Hematopoietic multipotent progenitor cell treated with erythropoietin and hydrocortisone succinate and interleukin-3 and kit ligand, for 17 days (in vitro differentiated cells): ENCODE data around the gene GYS1.
"Not testable (repeated sequence)": the region's sequence is repeated elsewhere in the genome, so short reads cannot be mapped to it uniquely, and the experiment has no call there.

ENCODE experiments used
- DNase-seq: peaks from one replicate; pipeline ENCODE4 v3.0.0-alpha.2; 2015; ENCODE audit warnings: low spot score

Gene GYS1

DNA sequence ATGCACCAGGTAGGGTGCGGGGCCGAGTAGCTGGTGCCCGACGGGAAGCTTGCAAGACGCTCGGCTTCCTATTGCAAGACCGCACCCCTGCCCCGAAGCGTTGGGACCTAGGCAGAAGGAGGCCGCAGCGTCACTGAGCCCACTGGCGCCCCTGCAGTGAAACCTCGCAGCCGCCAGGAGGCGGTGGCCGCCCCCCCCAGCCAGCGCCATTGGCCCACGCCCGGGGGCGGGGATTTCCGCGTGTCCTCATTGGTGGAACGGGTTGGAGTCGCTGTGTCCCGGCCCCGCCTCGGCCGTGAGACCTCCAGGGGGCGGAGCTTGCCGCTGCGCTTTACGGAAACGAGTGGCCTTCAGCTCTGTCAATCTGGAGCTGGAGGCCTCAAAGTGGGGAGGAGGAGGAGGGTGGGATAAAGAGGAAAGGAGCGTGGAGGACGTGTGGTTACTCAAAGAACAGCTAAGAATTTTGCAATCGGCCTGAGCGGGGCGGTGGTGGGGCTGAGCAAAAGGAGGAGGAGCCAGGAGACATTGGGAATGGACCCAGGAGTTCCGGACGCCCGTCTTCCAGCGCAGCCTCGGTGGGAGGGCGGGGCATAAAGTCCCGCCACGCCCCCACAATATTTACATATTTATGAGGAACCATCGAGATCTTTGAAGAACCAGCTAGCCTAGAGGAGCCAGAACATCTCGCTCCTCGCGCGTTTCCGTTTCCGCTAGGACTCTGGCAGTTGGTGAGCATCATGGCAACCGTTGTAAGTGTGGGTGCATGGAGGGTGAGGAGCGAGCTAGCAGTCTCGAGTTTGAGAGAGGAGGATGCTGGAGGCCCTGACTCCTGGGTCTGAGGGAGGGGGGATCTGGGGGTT lies at the start of gene GYS1, which contains the start of gene RUVBL2:
TSS of gene GYS1 (minus strand) at position 135 of the 860 bp plus-strand sequence. CDS start 197 bp downstream, outside the sequence.
TSS of gene RUVBL2 (plus strand) at position 713 of the 860 bp plus-strand sequence. CDS start at position 738, 25 bp downstream.
- peak; percentile 100 for DNase-seq

DNA sequence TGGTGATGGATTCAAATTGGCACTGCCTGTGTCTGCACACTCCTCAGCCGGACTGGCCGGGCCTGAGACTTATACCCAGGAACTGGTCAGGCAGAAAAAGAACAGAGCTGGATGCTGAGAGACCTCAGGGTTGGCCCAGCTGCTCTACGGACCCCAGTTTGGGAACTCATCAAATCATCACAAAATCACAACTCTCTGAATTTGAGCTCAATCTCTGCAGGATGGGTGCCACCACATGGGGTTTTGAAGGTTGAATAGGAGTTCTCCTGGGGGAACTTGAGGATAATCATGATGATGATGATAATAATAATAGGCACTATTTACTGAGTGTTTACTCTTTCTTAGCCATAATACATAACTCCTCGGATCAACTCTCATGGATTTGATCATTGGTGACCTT lies 49.6 kb upstream of the GYS1 start:
- not testable (repeated sequence) for DNase-seq

DNA sequence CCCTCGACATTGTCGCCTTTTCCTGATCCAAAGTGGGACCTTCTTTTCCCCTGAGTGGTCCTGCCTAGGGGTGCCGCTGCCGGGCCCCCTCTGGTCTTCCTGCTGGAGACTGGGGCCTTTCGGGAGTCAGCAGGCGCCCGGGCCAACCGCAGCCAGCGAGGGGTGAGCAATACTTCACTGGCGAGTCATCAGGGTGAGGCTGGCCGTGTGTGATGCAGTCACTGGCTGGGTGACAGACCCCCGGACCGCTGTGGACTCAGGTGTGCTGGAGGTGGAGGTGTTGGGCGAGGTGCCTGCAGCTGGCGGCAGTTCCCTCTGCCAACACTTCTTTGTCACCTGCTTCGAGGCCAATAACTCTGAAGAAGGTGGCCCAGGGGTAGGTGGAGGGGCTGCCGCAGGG lies 49.1 kb upstream of the GYS1 start:
- DNase-seq = no peak

DNA sequence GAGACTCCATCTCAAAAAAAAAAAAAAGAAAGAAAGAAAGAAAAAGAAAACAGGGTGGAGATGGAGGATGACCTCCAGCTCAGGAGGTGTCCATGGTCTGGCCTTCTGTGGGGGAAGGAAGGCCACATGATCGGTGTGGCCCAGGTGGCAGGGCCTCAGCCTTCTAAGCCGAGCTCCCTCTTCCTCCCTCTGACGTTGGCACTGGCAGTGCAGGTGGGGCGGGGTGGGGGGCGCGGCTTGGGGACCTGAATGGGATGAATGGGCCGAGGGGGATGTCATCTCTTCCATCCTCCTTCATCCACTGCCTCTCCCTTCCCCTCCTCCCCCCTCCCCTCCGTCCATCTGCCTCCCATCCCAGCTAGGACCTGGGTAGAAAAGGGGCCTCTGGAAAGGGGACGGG lies 46.6 kb upstream of the GYS1 start:
- not testable (repeated sequence) for DNase-seq

DNA sequence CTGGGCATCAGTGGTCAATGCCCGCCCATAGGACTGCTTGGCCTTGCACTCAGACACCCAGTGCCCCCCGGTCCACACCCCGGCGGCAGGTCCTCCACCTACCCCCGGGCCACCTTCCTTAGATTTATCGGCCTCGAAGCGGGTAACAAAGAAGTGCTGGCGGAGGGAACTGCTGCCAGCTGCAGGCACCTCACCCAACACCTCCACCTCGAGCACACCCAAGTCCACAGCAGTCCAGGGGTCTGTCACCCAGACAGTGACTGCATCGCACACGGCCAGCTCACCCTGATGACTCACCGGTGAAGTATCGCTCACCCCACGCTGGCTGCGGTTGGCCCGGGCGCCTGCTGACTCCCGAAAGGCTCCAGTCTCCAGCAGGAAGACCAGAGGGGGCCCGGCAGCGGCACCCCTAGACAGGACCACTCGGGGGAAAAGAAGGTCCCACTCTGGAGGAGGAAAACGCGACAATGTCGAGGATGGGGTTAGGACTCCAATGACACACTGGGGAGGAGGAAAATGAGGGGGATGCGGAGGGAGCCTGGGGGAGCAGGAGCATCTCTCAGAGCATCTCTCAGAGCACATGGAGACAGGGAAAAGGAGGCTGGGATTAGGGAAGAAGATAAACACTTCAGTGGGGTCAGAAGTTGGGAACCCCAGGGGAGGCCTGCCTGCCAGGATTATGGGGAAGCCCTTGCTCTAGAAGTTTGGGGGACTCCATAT lies 45.6 kb upstream of the GYS1 start:
- not testable (repeated sequence) for DNase-seq

DNA sequence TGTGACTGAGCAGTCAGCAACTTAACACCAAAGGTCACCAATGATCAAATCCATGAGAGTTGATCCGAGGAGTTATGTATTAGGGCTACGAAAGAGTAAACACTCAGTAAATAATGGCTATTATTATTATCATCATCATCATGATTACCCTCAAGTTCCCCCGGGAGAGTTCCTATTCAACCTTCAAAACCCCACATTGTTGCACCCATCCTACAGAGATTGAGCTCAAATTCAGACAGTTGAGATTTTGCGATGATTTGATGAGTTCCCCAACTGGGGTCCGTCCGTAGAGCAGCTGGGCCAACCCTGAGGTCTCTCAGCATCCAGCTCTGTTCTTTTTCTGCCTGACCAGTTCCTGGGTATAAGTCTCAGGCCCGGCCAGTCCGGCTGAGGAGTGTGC lies 45.0 kb upstream of the GYS1 start:
- DNase-seq = not testable (repeated sequence)

DNA sequence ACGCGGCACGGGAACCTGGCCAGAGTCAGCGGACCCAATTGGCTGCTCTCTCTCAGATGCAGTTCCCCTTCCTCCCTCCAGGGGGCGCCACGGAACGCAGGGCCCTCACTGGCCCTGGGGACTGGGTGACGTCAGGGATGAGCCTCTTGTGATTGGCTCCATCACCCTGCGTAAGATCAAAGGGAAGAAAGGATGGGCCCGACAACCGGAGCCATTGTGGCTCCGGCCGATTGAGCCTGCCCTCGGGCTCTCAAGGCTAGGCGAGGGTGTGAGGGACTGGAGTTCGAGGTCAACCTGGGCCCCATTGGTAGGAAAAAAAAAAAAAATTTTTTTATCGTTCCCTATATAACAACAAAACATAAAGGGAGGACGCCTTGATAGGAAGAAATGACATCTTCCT lies 43.7 kb upstream of the GYS1 start, which contains the start of gene CGB1:
TSS of gene CGB1 (minus strand) at position 81 of the 400 bp plus-strand sequence. CDS start 184 bp downstream, outside the sequence.
- peak; percentile 48 for DNase-seq

DNA sequence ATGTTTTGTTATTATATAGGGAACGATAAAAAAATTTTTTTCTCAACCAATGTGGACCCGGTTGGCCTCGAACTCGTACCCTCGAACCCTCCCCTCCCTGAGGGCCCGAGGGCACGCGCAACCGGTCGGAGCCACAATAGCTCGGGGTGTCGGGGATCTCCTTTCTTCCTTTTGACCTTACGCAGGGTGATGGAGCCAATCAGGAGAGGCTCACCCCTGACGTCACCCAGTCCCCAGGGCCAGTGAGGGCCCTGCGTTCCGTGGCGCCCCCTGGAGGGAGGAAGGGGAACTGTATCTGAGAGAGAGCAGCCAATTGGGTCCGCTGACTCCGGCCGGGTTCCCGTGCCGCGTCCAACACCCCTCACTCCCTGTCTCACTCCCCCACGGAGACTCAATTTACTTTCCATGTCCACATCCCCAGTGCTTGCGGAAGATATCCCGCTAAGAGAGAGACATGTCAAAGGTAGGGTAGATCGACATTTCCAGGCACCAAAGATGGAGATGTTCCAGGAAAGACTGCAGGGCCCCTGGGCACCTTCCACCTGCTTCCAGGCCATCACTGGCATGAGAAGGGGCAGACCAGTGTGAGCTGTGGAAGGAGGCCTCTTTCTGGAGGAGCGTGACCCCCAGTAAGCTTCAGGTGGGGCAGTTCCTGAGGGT lies 38.7 kb upstream of the GYS1 start, which contains the start of gene CGB2:
TSS of gene CGB2 (plus strand) at position 249 of the 660 bp plus-strand sequence. CDS start at position 455, 206 bp downstream.
- DNase-seq = peak; percentile 55

DNA sequence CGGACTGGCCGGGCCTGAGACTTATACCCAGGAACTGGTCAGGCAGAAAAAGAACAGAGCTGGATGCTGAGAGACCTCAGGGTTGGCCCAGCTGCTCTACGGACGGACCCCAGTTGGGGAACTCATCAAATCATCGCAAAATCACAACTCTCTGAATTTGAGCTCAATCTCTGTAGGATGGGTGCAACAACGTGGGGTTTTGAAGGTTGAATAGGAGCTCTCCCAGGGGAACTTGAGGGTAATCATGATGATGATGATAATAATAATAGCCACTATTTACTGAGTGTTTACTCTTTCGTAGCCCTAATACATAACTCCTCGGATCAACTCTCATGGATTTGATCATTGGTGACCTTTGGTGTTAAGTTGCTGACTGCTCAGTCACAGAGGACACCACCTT lies 37.2 kb upstream of the GYS1 start:
- not testable (repeated sequence) for DNase-seq

DNA sequence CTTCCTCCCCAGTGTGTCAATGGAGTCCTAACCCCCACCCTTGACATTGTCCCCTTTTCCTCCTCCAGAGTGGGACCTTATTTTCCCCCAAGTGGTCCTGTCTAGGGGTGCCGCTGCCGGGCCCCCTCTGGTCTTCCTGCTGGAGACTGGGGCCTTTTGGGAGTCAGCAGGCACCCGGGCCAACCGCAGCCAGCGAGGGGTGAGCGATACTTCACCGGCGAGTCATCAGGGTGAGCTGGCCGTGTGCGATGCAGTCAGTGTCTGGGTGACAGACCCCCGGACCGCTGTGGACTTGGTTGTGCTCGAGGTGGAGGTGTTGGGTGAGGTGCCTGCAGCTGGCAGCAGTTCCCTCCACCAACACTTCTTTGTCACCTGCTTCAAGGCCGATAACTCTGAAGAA lies 36.6 kb upstream of the GYS1 start:
- DNase-seq = not testable (repeated sequence)

DNA sequence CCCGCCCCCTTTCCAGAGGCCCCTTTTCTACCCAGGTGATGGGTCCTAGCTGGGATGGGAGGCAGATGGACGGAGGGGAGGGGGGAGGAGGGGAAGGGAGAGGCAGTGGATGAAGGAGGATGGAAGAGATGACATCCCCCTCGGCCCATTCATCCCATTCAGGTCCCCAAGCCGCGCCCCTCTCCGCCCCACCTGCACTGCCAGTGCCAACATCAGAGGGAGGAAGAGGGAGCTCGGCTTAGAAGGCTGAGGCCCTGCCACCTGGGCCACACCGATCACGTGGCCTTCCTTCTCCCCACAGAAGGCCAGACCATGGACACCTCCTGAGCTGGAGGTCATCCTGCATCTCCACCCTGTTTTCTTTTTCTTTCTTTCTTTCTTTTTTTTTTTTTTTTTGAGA lies 35.6 kb upstream of the GYS1 start:
- not testable (repeated sequence) for DNase-seq

DNA sequence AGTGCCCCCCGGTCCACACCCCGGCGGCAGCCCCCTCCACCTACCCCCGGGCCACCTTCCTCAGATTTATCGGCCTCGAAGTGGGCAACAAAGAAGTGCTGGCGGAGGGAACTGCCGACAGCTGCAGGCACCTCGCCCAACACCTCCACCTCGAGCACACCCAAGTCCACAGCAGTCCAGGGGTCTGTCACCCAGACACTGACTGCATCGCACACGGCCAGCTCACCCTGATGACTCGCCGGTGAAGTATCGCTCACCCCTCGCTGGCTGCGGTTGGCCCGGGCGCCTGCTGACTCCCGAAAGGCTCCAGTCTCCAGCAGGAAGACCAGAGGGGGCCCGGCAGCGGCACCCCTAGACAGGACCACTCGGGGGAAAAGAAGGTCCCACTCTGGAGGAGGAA lies 32.5 kb upstream of the GYS1 start:
- DNase-seq = not testable (repeated sequence)

DNA sequence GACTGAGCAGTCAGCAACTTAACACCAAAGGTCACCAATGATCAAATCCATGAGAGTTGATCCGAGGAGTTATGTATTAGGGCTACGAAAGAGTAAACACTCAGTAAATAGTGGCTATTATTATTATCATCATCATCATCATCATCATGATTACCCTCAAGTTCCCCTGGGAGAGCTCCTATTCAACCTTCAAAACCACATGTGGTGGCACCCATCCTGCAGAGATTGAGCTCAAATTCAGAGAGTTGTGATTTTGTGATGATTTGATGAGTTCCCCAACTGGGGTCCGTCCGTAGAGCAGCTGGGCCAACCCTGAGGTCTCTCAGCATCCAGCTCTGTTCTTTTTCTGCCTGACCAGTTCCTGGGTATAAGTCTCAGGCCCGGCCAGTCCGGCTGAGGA lies 32.0 kb upstream of the GYS1 start:
- DNase-seq = not testable (repeated sequence)

DNA sequence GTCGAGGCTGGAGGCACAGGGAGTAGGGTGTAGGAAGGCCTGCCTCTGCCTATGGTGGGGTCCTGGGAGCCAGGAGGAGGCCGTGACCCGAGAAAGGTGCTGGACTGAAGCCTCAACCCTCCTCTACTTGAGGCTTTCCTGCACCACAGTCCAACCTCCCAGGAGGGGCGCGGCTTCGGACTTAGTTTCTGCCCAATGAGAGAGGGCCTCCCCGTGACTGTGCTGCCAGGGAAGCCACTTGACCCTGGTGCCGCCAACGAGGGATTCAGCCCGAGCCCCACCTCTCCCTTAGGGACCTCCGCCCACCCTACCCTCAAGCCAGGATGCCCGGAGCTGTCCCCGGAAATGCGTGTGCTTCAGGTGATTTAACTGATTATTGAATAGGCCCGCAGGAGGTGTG lies 31.1 kb upstream of the GYS1 start, which contains the start of gene CGB3:
TSS of gene CGB3 (minus strand) at position 101 of the 400 bp plus-strand sequence. CDS start 362 bp downstream, outside the sequence.
- DNase-seq = not testable (repeated sequence)

DNA sequence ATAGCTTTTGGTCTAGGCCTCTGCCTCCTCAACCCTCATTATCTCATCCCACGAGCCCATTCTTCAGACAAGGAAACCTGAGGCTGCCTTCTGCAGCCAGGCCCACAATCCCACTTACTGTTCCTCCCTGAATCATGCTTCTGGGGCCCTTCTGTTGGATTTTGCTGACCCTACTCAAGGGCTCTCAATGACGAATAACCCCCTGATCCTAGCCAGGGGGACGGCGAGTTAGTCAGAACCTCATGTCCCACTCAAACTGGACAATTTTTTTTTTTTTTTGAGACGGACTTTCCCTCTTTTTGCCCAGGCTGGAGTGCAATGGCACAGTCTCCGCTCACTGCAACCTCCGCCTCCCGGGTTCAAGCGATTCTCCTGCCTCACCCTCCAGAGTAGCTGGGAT lies 29.0 kb upstream of the GYS1 start:
- no peak for DNase-seq

DNA sequence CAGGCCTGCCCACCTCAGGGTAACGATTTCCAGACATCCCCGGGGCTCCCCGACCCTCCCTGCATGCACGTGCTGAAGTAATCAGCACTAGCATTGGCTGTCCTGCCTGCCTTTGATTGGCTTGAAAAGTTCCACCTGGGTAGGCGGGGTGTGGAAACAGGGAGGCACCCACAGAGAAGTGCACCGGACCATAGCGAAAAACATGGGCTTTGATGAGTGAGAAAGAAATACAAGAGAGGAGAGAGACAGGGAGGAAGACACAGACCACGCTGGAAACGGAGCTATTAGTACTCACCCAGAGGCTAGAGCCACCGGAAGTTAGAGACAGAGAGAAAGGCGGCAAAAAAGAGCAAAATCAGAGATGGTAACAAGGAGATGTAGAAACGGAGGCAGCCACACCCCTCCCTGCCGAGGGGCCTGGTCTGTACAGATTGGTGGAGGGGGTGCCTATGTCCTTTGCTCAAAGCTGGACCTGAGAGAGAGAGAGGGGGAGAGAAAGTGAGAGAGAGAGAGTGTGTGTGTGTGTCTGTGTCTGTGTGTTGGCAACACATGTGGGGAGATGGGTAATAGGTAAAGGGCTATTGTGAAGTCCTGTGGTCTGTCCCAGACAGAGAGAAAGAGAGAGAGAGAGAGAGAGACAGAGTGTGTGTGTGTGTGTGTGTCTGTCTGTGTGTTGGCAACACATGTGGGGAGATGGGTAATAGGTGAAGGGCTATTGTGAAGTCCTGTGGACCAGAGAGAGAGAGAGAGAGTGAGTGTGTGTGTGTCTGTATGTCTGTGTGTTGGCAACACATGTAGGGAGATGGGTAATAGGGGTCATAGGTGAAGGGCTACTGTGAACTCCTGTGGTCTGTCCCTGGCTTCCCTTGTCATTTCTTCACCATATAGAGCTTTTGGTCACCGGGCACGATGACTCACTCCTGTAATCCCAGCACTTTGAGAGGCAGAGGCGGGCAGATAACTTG lies 28.1 kb upstream of the GYS1 start:
- DNase-seq = no peak

DNA sequence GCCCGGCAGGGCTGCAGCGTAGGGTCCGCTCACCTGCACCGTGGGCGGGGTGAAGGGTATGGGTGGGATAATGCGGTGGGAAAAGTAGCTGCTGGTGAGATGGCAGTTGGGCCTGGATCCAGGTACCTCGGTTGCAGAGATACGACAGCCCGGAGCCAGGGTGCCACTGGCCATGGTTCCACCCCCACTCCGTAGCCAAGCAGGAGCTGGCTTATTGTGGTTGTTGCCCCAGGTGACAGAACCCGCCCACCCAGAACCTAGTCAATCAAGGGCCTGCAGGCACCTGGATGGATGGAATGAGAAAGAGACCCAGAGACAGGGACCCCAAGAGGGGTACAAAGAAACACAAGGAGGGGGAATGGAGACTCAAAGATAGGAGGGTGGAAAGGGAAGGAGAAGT lies 27.2 kb upstream of the GYS1 start:
- DNase-seq = no peak

DNA sequence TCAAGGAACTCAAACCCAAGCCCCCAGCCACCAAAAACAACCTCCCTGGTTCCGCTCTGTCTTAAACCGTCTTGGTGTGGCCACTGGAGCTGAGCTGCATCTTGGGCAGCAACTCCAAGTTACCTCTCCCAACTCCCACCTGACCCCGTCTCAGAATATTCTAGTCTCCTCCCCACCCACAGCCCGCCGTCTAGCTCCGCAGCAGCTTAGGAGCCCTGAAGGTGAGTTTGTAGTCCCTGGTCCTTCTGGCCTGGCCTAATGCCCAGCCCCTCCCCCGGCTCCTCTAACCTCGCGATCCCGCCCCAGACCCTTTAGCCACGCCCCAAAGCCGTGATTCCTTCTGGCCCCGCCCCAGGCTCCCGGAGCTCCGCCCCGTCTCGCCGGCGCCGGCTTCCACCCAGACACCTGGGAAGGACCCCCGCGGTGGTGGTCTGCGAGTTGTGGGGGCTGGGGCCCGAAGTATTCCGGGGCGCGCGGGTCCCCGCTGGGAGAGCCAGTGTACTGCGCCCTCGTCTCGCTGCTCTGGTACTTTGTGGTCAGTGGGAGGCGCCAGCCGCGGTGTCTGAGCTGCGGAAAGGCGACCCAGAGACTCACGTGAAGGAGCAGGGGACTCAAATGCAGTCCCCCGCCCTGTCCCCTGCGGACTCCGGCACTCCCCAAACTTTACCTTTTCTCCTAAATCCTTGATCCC lies 26.3 kb upstream of the GYS1 start:
- DNase-seq = no peak

DNA sequence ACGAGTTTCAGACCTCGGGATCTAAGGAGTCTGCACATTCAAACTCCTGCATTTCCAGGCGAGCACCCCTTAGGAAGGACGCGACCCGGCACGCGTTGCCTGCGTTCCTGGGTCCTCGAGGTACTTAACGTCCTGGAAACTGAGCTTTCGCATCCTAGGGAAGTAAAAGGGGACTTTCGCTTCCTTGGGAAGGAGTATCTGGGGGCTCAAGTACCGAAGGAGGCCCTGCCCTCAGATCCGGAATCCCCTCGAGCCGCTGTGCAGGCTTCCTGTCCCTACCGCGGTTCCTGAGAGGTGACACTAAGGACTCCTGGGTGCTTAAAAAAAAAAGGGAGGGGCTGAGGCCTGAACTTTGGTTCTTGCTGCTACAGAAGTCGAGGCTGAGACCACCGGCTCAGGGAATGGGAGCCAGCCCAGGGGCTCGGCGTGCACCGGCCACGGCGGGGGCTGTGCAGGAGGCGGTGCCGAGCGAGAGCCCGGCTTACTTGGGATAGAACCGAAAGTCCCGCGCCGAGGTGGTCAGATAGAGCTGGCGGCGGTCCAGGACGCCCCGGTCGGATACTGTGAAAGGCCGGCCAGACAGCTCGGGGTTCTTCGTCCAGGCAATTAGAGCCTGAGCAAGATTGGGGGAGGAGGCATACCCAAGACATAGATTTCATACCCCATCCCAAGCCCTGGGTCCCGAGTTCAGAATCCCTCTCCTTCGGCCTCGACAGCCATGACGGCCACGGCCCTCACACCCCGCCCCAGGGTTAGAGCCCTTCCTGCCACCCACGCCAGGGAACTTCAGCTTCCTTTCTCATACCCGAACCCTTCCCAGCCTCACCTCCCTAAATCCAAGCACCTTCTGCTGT lies 25.5 kb upstream of the GYS1 start:
- DNase-seq = not testable (repeated sequence)
